Esophagus muscularis mucosa (tissue), 4 donors: ENCODE measurements around the gene PDPN. TPM values are rescaled to one million over a fixed set of nuclear protein-coding genes. Genes with fewer than 3 reads are reported as not detected.

ENCODE experiments used
- DNase-seq: peaks from one replicate; pipeline ENCODE4 v3.0.0-alpha.2; 2017; ENCODE audit errors: extremely low spot score
- H3K27ac ChIP-seq, 4 donors: fragments of 200-600 bp; sonication (generic); replicated peaks in 1 of 4; 1 replicate in 3 of 4; 2 replicates in 1 of 4; pipeline ENCODE4 v1.5.1; 2016 to 2019; ENCODE audit warnings: mild to moderate bottlenecking in 1 of 4
- H3K27me3 ChIP-seq, 4 donors: fragments of 200-600 bp; sonication (generic); one replicate each; pipeline versions ENCODE4 v1.5.1 to v1.6.0; 2016 to 2019
- H3K36me3 ChIP-seq, 4 donors: fragments of 200-600 bp; sonication (generic); one replicate each; pipeline ENCODE4 v1.5.1; 2016 to 2019
- H3K4me1 ChIP-seq, 4 donors: fragments of 200-600 bp; sonication (generic); one replicate each; pipeline ENCODE4 v1.5.1; 2016 to 2019
- H3K4me3 ChIP-seq, 4 donors: fragments of 200-600 bp; sonication (generic); 1 replicate in 2 of 4; 2 replicates in 2 of 4; pipeline ENCODE4 v1.5.1; 2016 to 2019; ENCODE audit warnings: mild to moderate bottlenecking in 4 of 4, moderate library complexity in 1 of 4
- H3K9me3 ChIP-seq, 4 donors: fragments of 200-600 bp; sonication (generic); 1 replicate in 3 of 4; 2 replicates in 1 of 4; pipeline ENCODE4 v1.5.1; 2016 to 2019
- CTCF ChIP-seq, 3 experiments: fragments of 200-600 bp in 2 of 3; fragments of 450-650 bp in 1 of 3; sonication (generic) in 2 of 3; IDR thresholded peaks; one replicate each; pipeline ENCODE4 v1.5.1; 2017 to 2019; ENCODE audit warnings: antibody characterized with exemption in 3 of 3, mild to moderate bottlenecking in 2 of 3, moderate library complexity in 1 of 3
- EP300 ChIP-seq: sonication (generic); formaldehyde crosslinking; IDR thresholded peaks from one replicate; pipeline ENCODE4 v1.6.1; 2017; ENCODE audit warnings: antibody characterized with exemption
- POLR2A ChIP-seq: fragments of 450-650 bp; IDR thresholded peaks from one replicate; pipeline ENCODE4 v1.6.1; 2017; ENCODE audit warnings: antibody characterized with exemption, moderate library complexity, mild to moderate bottlenecking, low read depth
- POLR2AphosphoS5 ChIP-seq, 2 donors: sonication (generic); formaldehyde crosslinking; IDR thresholded peaks; one replicate each; pipeline ENCODE4 v1.6.1; 2017; ENCODE audit warnings: antibody characterized with exemption in 2 of 2
- WGBS: methylation state at CpG from one replicate; pipeline ENCODE4 v1.1.5; 2018; 5-methylcytosine and 5-hydroxymethylcytosine counted together
- intact Hi-C: fragments of 100-400 bp; cut with DNase I; formaldehyde crosslinking; loops from one replicate; pipeline ENCODE4 v1.15.1; 2023
- total RNA-seq, 4 donors: library from RNA; depleted of rRNA; stranded (reverse); fragments of >200 nt; gene quantifications; one replicate each; pipeline versions ENCODE4 v1.1.0 to v1.2.1, GENCODE V29; 2016

PDPN gene
- total RNA-seq, 4 donors from 2014 or later: 6.9 to 23.6 (median 17.1) TPM

DNA sequence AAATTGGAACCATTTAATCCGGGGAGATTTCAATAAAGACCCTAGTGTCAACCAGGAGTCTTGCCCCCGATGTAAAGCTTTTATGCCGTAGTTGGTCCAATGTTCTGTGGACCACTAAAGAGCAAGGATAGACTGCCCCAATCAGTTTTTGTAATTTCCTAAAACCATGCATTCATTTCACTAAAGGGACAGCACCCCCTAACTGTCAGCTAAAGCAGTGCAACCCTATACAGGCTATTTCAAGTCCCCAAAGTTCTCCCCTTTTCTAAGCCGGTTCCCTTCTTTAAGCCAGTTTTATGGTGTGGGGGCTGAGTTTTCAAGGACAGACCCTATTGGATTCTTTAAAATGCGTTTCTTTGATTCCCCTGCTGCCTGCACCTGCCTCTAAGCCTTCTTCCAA, 12.7 kb upstream of the PDPN start:
- intact Hi-C loops: no loop called here
- Histone ChIP-seq H3K4me1 (no peaks in the 10 kb centered on the region), H3K36me3 (no peaks in the 10 kb centered on the region), H3K4me3 (no peak overlapping the region), H3K9me3 (no peaks in the 10 kb centered on the region), H3K27me3 (peaks cover 0 to 20% (median 0%) of the 10 kb centered on the region in 4 donors), H3K27ac (no peak overlapping the region)
- TF ChIP-seq CTCF (IDR thresholded peaks at IDR 0.05) (peak in 1 of 3 experiments; percentile 19), POLR2A (no peak)
- DNase-seq: no peak
- WGBS: 64% methylated on average over 5 of the region's 5 CpGs

DNA sequence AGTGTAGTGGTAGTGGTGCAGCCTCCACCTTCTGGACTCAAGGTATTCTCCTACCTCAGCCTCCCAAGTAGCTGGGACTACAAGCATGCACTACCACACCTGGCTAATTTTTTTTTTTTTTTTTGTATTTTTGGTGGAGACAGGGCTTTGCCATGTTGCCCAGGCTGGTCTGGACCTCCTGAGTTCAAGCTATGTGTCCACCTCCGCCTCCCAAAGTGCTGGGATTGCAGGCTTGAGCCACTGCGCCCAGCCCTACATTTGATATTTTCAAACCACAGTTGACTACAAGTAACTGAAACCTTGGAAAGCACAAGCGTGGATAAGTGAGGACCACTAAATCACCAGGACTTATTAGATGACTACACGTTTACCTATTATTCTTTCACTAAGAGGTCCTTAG, 10.0 kb upstream of the PDPN start:
- Histone ChIP-seq H3K9me3 (no peaks in the 10 kb centered on the region), H3K4me1 (no peaks in the 10 kb centered on the region), H3K36me3 (no peaks in the 10 kb centered on the region), H3K27me3 (peaks cover 0 to 47% (median 0%) of the 10 kb centered on the region in 4 donors), H3K27ac (no peak overlapping the region), H3K4me3 (no peak overlapping the region)
- DNase-seq: no peak
- TF ChIP-seq POLR2AphosphoS5 (IDR thresholded peaks at IDR 0.05) (no peak), POLR2A (no peak)
- intact Hi-C loops: no loop called here
- WGBS: 78% methylated on average over 4 of the region's 4 CpGs

- no peak for DNase-seq
- Histone ChIP-seq H3K27ac (no peak overlapping the region), H3K9me3 (no peaks in the 10 kb centered on the region), H3K4me1 (no peaks in the 10 kb centered on the region), H3K27me3 (peaks cover 0 to 58% (median 0%) of the 10 kb centered on the region in 4 donors), H3K36me3 (no peaks in the 10 kb centered on the region), H3K4me3 (no peak overlapping the region)
- 70% methylated on average over 11 of the region's 11 CpGs for WGBS
- intact Hi-C loops: no loop called here
- TF ChIP-seq POLR2A (no peak), EP300 (no peak)
Observed at GRCh38 chr1:13576926-13577325, 6.7 kb upstream of the PDPN start.

GRCh38 chr1:13577846-13578245, 5.8 kb upstream of the PDPN start:
- 92% methylated on average over 8 of the region's 8 CpGs for WGBS
- Histone ChIP-seq H3K27ac (no peak overlapping the region), H3K4me1 (peaks cover 0 to under 1% (median 0%) of the 10 kb centered on the region in 4 donors), H3K27me3 (peaks cover 0 to 68% (median 2%) of the 10 kb centered on the region in 4 donors), H3K4me3 (no peak overlapping the region), H3K36me3 (no peaks in the 10 kb centered on the region), H3K9me3 (no peaks in the 10 kb centered on the region)
- intact Hi-C loops: no loop called here
- no peak for TF ChIP-seq EP300
- TF ChIP-seq POLR2A: no peak
- TF ChIP-seq POLR2AphosphoS5 (IDR thresholded peaks at IDR 0.05): no peak
- no peak for TF ChIP-seq CTCF (IDR thresholded peaks at IDR 0.05)
- no peak for DNase-seq

DNA sequence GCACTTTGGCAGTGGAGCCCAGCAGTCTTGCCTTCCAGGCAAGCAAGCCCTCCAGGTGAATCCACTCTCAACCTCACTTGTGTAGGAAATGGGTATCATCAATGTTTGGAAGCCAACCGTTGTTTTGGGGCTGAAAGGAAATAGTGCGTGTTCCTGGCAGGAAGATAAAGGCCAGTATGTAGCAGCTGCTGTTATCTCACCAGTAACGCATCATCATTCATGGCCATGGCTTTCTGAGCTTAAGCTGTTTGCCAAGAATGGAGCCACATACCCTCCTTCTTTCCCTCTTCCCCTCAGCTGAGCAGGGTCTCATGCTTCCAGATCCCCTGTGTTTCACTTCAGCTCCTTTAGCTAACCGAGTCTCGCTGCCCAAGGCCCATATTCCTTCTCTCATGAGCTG, 2.2 kb upstream of the PDPN start:
- no peaks in the 10 kb centered on the region for H3K36me3 ChIP-seq
- H3K9me3 ChIP-seq: no peaks in the 10 kb centered on the region
- DNase-seq: no peak
- intact Hi-C loops: no loop called here
- peaks cover 0 to 82% (median 6%) of the 10 kb centered on the region in 4 donors for H3K27me3 ChIP-seq
- no peak overlapping the region for H3K27ac ChIP-seq
- WGBS: 86% methylated on average over 5 of the region's 5 CpGs
- peaks cover 0 to 14% (median 11%) of the 10 kb centered on the region in 4 donors for H3K4me1 ChIP-seq
- TF ChIP-seq POLR2AphosphoS5 (IDR thresholded peaks at IDR 0.05): no peak
- TF ChIP-seq CTCF (IDR thresholded peaks at IDR 0.05): no peak
- TF ChIP-seq EP300: no peak
- TF ChIP-seq POLR2A: no peak
- H3K4me3 ChIP-seq: no peak overlapping the region
